Measurements from ENCODE around the gene PLXND1. TPM values are rescaled to one million over a fixed set of nuclear protein-coding genes. Genes with fewer than 3 reads are reported as not detected.

Gene PLXND1
- total RNA-seq, 1 experiment from 2014 or later = 26.3 TPM

DNA sequence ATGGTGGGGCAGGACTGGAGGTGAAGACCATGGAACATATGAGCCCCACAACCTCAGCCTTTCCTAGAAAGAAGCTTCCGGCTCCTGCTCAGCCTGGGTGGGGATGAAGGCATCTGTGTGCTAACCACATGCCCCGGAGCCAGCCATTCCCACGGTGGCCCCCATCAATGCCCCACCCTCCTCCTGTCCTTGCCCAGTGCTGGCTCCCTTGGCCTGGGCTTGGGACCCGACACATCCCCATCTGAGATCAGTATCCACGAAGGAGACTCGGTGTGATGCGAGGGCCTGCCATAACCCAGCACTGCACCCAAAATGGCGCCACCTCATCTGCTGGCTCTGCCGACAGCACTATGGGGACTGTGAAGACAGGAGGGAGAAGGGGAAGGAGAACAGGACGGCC lies 16.5 kb upstream of the PLXND1 start:
- Histone ChIP-seq H3K9me3 (no peaks in the 10 kb centered on the region), H3K36me3 (ENCODE audit: control insufficient read depth, insufficient read depth, low read length) (no peaks in the 10 kb centered on the region), H3K27me3 (replicated peaks; ENCODE audit: control insufficient read depth, insufficient read depth, low read length) (no peaks in the 10 kb centered on the region), H3K4me1 (peaks cover 15% of the 10 kb centered on the region), H3K4me3 (ENCODE audit: low read depth, low read length) (no peak overlapping the region)
- H3K27ac Mint-ChIP-seq (ENCODE audit: unreplicated experiment) = no peak overlapping the region
- TF ChIP-seq, protein P1, sequence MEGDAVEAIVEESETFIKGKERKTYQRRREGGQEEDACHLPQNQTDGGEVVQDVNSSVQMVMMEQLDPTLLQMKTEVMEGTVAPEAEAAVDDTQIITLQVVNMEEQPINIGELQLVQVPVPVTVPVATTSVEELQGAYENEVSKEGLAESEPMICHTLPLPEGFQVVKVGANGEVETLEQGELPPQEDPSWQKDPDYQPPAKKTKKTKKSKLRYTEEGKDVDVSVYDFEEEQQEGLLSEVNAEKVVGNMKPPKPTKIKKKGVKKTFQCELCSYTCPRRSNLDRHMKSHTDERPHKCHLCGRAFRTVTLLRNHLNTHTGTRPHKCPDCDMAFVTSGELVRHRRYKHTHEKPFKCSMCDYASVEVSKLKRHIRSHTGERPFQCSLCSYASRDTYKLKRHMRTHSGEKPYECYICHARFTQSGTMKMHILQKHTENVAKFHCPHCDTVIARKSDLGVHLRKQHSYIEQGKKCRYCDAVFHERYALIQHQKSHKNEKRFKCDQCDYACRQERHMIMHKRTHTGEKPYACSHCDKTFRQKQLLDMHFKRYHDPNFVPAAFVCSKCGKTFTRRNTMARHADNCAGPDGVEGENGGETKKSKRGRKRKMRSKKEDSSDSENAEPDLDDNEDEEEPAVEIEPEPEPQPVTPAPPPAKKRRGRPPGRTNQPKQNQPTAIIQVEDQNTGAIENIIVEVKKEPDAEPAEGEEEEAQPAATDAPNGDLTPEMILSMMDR (IDR thresholded peaks at IDR 0.05; ENCODE audit: insufficient read depth in 1 of 2, low read depth in 1 of 2, low read length in 1 of 2, severe bottlenecking in 1 of 2, unreplicated experiment in 1 of 2) = no peak
- no peak overlapping the region for H3K4me3 Mint-ChIP-seq (ENCODE audit: unreplicated experiment)
- H3K4me1 Mint-ChIP-seq (ENCODE audit: low read depth, unreplicated experiment) = peaks cover 11% of the 10 kb centered on the region
- DNase-seq = no peak
- no peaks in the 10 kb centered on the region for H3K9me3 Mint-ChIP-seq (ENCODE audit: unreplicated experiment)
- intact Hi-C loops (cut with micrococcal nuclease; ENCODE audit: unreplicated experiment) = no loop called here
- CTCF ChIA-PET = interaction anchor here (1.0 kb wide), 1 partner anchor 133 kb away, joined by 5 read pairs; no protein-coding TSS in a partner anchor
- peaks cover 20% of the 10 kb centered on the region for H3K36me3 Mint-ChIP-seq (ENCODE audit: insufficient read depth, unreplicated experiment)
- H3K27me3 Mint-ChIP-seq (ENCODE audit: insufficient read depth, unreplicated experiment) = no peaks in the 10 kb centered on the region
- POLR2A ChIA-PET = no interaction called here
- BruUV-seq (replicated peaks) = no TSS peak

GRCh38 chr3:129622226-129622874 lies 15.9 kb upstream of the PLXND1 start:
- H3K27me3 ChIP-seq (replicated peaks; ENCODE audit: control insufficient read depth, insufficient read depth, low read length) = no peaks in the 10 kb centered on the region
- no peak for DNase-seq
- H3K36me3 Mint-ChIP-seq (ENCODE audit: insufficient read depth, unreplicated experiment) = peaks cover 16% of the 10 kb centered on the region
- H3K4me1 ChIP-seq = peaks cover 15% of the 10 kb centered on the region
- BruUV-seq (replicated peaks) = no TSS peak
- TF ChIP-seq, protein P1 (IDR thresholded peaks at IDR 0.05; ENCODE audit: insufficient read depth in 1 of 2, low read depth in 1 of 2, low read length in 1 of 2, severe bottlenecking in 1 of 2, unreplicated experiment in 1 of 2) = no peak
- H3K4me1 Mint-ChIP-seq (ENCODE audit: low read depth, unreplicated experiment) = peaks cover 11% of the 10 kb centered on the region
- no peak overlapping the region for H3K4me3 Mint-ChIP-seq (ENCODE audit: unreplicated experiment)
- no peak overlapping the region for H3K27ac Mint-ChIP-seq (ENCODE audit: unreplicated experiment)
- intact Hi-C loops (cut with micrococcal nuclease; ENCODE audit: unreplicated experiment) = no loop called here
- no peaks in the 10 kb centered on the region for H3K9me3 Mint-ChIP-seq (ENCODE audit: unreplicated experiment)
- POLR2A ChIA-PET = interaction anchor here (0.5 kb wide), 1 partner anchor 267 kb away, joined by 3 read pairs; no protein-coding TSS in a partner anchor
- H3K27me3 Mint-ChIP-seq (ENCODE audit: insufficient read depth, unreplicated experiment) = no peaks in the 10 kb centered on the region
- no peak overlapping the region for H3K4me3 ChIP-seq (ENCODE audit: low read depth, low read length)
- no peaks in the 10 kb centered on the region for H3K36me3 ChIP-seq (ENCODE audit: control insufficient read depth, insufficient read depth, low read length)
- H3K9me3 ChIP-seq = no peaks in the 10 kb centered on the region
- CTCF ChIA-PET = interaction anchor here (1.0 kb wide), 1 partner anchor 132 kb away, joined by 5 read pairs; no protein-coding TSS in a partner anchor

- TF ChIP-seq, protein P1 (IDR thresholded peaks at IDR 0.05; ENCODE audit: insufficient read depth in 1 of 2, low read depth in 1 of 2, low read length in 1 of 2, severe bottlenecking in 1 of 2, unreplicated experiment in 1 of 2) = no peak
- peak in 1 of 2 experiments; percentile 30 for DNase-seq
- H3K9me3 ChIP-seq = no peaks in the 10 kb centered on the region
- POLR2A ChIA-PET = no interaction called here
- H3K27me3 ChIP-seq (replicated peaks; ENCODE audit: control insufficient read depth, insufficient read depth, low read length) = no peaks in the 10 kb centered on the region
- H3K4me1 ChIP-seq = peaks cover 15% of the 10 kb centered on the region
- CTCF ChIA-PET = no interaction called here
- Mint-ChIP-seq H3K27ac (ENCODE audit: unreplicated experiment) (no peak overlapping the region), H3K4me1 (ENCODE audit: low read depth, unreplicated experiment) (peaks cover 11% of the 10 kb centered on the region), H3K4me3 (ENCODE audit: unreplicated experiment) (no peak overlapping the region), H3K27me3 (ENCODE audit: insufficient read depth, unreplicated experiment) (no peaks in the 10 kb centered on the region), H3K9me3 (ENCODE audit: unreplicated experiment) (no peaks in the 10 kb centered on the region), H3K36me3 (ENCODE audit: insufficient read depth, unreplicated experiment) (peaks cover 12% of the 10 kb centered on the region)
- BruUV-seq (replicated peaks) = no TSS peak
- H3K36me3 ChIP-seq (ENCODE audit: control insufficient read depth, insufficient read depth, low read length) = no peaks in the 10 kb centered on the region
- intact Hi-C loops (cut with micrococcal nuclease; ENCODE audit: unreplicated experiment) = no loop called here
- no peak overlapping the region for H3K4me3 ChIP-seq (ENCODE audit: low read depth, low read length)
These were observed 15.2 kb upstream of the PLXND1 start for GRCh38 chr3:129621626-129622225.

Measured in Caco-2 (cell line).